ENCODE data around the gene KCNJ9. TPM values are rescaled to one million over a fixed set of nuclear protein-coding genes. Genes with fewer than 3 reads are reported as not detected.

KCNJ9 gene
- total RNA-seq, 1 experiment from 2014 or later = 0.09 TPM

DNA sequence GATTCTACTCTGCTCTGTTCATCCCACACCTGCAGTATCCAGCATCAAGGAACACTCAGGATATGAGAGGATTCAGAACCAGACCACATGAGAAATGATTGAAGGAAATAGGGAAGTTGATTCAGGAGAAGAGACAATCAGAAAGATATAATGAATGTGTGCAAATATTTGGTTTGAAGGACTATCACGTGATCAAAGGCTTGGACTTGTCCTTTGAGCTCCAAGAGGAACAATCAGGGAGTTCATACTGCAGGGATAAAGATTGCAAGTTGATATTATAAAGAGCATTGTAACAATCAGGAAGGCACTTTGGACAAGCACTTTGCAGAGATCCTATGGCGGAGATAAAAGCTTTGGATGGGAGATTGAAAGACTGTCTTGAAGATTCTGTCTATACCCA, 35.7 kb upstream of the KCNJ9 start:
- no peaks in the 10 kb centered on the region for H3K79me1 ChIP-seq (ENCODE audit: insufficient read depth, low read depth, low read length, poor library complexity, severe bottlenecking)
- no peak overlapping the region for H2BK120ac ChIP-seq (ENCODE audit: low read depth, low read length, poor library complexity, severe bottlenecking)
- no peaks in the 10 kb centered on the region for H3K27me3 ChIP-seq (ENCODE audit: insufficient read depth, low read length)
- H3K23ac ChIP-seq (ENCODE audit: insufficient read length, low read depth, low read length) = no peak overlapping the region
- no peak overlapping the region for H3K27ac ChIP-seq (ENCODE audit: insufficient read length, low read depth, low read length)
- H3K27me3 Mint-ChIP-seq (ENCODE audit: low read depth) = peaks cover 12% of the 10 kb centered on the region
- no peak overlapping the region for H3T11ph ChIP-seq (ENCODE audit: low read length)
- H4K20me1 ChIP-seq (ENCODE audit: control insufficient read depth, insufficient read depth, insufficient read length) = no peaks in the 10 kb centered on the region
- H3K56ac ChIP-seq (ENCODE audit: insufficient read length, low read depth, low read length) = no peak overlapping the region
- H3K4me2 ChIP-seq (ENCODE audit: insufficient read depth, insufficient read length, low read length) = no peak overlapping the region
- no peaks in the 10 kb centered on the region for H3K23me2 ChIP-seq (ENCODE audit: insufficient read length, low read depth, low read length, poor library complexity, severe bottlenecking)
- H3K79me2 ChIP-seq (ENCODE audit: insufficient read depth, low read length) = no peaks in the 10 kb centered on the region
- H3K18ac ChIP-seq (ENCODE audit: insufficient read length, low read depth, low read length) = no peak overlapping the region
- WGBS (ENCODE audit: extremely low coverage, insufficient read length, low lambda C conversion rate) = no CpG with 5 or more reads among the region's 2 CpGs
- no peak overlapping the region for H3K14ac ChIP-seq (ENCODE audit: insufficient read depth, low read length)
- H4K5ac ChIP-seq (ENCODE audit: insufficient read length, low read depth, low read length) = no peak overlapping the region
- no peak overlapping the region for H3K27ac Mint-ChIP-seq
- no peak overlapping the region for H2BK5ac ChIP-seq (ENCODE audit: insufficient read length, low read length)
- H3K4me1 Mint-ChIP-seq = peaks cover 28 to 31% of the 10 kb centered on the region in 2 experiments
- no peaks in the 10 kb centered on the region for H3K36me3 Mint-ChIP-seq (ENCODE audit: insufficient read depth in 1 of 3, low read depth in 3 of 3)
- H4K8ac ChIP-seq (replicated peaks; ENCODE audit: insufficient read length, low read depth, low read length) = no peak overlapping the region
- no peak overlapping the region for H2BK15ac ChIP-seq (ENCODE audit: low read depth, low read length)
- no peak overlapping the region for H2AFZ ChIP-seq (ENCODE audit: low read length)
- H2BK20ac ChIP-seq (ENCODE audit: low read depth, low read length, poor library complexity, severe bottlenecking) = no peak overlapping the region
- TF ChIP-seq, protein P1, sequence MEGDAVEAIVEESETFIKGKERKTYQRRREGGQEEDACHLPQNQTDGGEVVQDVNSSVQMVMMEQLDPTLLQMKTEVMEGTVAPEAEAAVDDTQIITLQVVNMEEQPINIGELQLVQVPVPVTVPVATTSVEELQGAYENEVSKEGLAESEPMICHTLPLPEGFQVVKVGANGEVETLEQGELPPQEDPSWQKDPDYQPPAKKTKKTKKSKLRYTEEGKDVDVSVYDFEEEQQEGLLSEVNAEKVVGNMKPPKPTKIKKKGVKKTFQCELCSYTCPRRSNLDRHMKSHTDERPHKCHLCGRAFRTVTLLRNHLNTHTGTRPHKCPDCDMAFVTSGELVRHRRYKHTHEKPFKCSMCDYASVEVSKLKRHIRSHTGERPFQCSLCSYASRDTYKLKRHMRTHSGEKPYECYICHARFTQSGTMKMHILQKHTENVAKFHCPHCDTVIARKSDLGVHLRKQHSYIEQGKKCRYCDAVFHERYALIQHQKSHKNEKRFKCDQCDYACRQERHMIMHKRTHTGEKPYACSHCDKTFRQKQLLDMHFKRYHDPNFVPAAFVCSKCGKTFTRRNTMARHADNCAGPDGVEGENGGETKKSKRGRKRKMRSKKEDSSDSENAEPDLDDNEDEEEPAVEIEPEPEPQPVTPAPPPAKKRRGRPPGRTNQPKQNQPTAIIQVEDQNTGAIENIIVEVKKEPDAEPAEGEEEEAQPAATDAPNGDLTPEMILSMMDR (conservative IDR thresholded peaks at IDR 0.05) = no peak
- H3K4me1 ChIP-seq (ENCODE audit: insufficient read depth, low read length) = peaks cover 6% of the 10 kb centered on the region; the same call in 1 of the 2 replicates
- H2BK12ac ChIP-seq (ENCODE audit: insufficient read length, low read depth, low read length) = no peak overlapping the region
- no peaks in the 10 kb centered on the region for H3K9me3 ChIP-seq (ENCODE audit: control insufficient read depth, low read depth, low read length)
- no peaks in the 10 kb centered on the region for H3K9me3 Mint-ChIP-seq
- no peak overlapping the region for H2AK5ac ChIP-seq (ENCODE audit: insufficient read length, low read length)
- H3K4ac ChIP-seq (ENCODE audit: low read depth, low read length) = no peak overlapping the region
- no peak for DNase-seq
- no peak overlapping the region for H3K4me3 Mint-ChIP-seq
- no peak overlapping the region for H4K91ac ChIP-seq (ENCODE audit: insufficient read length, low read depth, low read length)
- no peak overlapping the region for H3K9ac ChIP-seq (ENCODE audit: extremely low read depth, insufficient read length, low read length)
